KOPT-K1 (cell line): Measurements from ENCODE around the gene AZU1.

Experiments used
- H3K27ac ChIP-seq: fragments of 200-600 bp; sonication (generic); 2 replicates; pipeline ENCODE4 v1.5.1; 2016; ENCODE audit warnings: antibody characterized with exemption, mild to moderate bottlenecking, low read depth, low read length; ENCODE audit not compliant: poor library complexity, severe bottlenecking
- H3K36me3 ChIP-seq: fragments of 200-600 bp; sonication (generic); 2 replicates; pipeline ENCODE4 v1.5.1; 2017; ENCODE audit warnings: antibody characterized with exemption, mild to moderate bottlenecking, low read length, moderate library complexity; ENCODE audit not compliant: insufficient read depth
- H3K9me3 ChIP-seq: fragments of 200-600 bp; sonication (generic); 2 replicates; pipeline ENCODE4 v1.5.1; 2017; ENCODE audit warnings: antibody characterized with exemption, low read length, mild to moderate bottlenecking; ENCODE audit not compliant: insufficient read depth, poor library complexity, severe bottlenecking

AZU1 gene

GRCh38 chr19:862581-863314, 35.1 kb downstream of the AZU1 start:
- H3K27ac ChIP-seq = no peak overlapping the region

GRCh38 chr19:863315-863620, 35.6 kb downstream of the AZU1 start:
- Histone ChIP-seq H3K36me3 (peaks cover 11% of the 10 kb centered on the region; the same call in 1 of the 2 replicates), H3K27ac (no peak overlapping the region), H3K9me3 (no peaks in the 10 kb centered on the region)

More at GRCh38 chr19:862581-863314, 35.1 kb downstream of the AZU1 start:
- Histone ChIP-seq H3K9me3 (no peaks in the 10 kb centered on the region), H3K36me3 (peaks cover 7% of the 10 kb centered on the region; the same call in 1 of the 2 replicates)

GRCh38 chr19:866769-867300, 39.2 kb downstream of the AZU1 start:
- no peaks in the 10 kb centered on the region for H3K9me3 ChIP-seq
- no peak overlapping the region for H3K27ac ChIP-seq
- H3K36me3 ChIP-seq = peaks cover 41% of the 10 kb centered on the region; the same call in 1 of the 2 replicates

DNA sequence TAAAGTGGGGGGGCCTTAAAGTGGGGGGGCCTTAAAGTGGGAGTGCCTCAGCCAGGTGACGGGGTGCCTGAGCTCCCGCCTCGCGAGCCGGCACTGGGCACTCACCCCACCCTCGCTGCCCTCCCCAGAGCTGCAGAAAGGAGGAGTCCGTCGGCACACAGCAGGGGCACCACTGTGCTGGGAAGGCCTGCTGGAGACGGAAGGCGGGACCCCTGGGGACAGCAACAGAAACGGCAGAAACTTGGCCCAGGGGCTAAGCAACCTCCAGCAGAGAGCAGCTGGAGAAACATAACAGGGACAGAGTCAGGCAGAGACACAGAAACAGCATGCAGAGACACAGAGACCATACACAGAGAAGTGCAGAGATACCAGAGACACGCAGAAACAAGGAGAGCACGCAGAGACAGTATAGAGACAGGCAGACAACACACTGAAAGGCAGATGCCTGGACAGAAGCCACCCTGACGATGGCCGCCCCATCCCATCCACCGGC, 39.7 kb downstream of the AZU1 start:
- Histone ChIP-seq H3K9me3 (no peaks in the 10 kb centered on the region), H3K27ac (no peak overlapping the region), H3K36me3 (peaks cover 41% of the 10 kb centered on the region; the same call in 1 of the 2 replicates)

GRCh38 chr19:867855-868457, 40.3 kb downstream of the AZU1 start:
- no peak overlapping the region for H3K27ac ChIP-seq
- H3K9me3 ChIP-seq = no peaks in the 10 kb centered on the region
- H3K36me3 ChIP-seq = peaks cover 41% of the 10 kb centered on the region; the same call in 1 of the 2 replicates

GRCh38 chr19:868458-869244, 41.0 kb downstream of the AZU1 start:
- Histone ChIP-seq H3K36me3 (peaks cover 44% of the 10 kb centered on the region; the same call in 1 of the 2 replicates), H3K9me3 (no peaks in the 10 kb centered on the region), H3K27ac (no peak overlapping the region)

DNA sequence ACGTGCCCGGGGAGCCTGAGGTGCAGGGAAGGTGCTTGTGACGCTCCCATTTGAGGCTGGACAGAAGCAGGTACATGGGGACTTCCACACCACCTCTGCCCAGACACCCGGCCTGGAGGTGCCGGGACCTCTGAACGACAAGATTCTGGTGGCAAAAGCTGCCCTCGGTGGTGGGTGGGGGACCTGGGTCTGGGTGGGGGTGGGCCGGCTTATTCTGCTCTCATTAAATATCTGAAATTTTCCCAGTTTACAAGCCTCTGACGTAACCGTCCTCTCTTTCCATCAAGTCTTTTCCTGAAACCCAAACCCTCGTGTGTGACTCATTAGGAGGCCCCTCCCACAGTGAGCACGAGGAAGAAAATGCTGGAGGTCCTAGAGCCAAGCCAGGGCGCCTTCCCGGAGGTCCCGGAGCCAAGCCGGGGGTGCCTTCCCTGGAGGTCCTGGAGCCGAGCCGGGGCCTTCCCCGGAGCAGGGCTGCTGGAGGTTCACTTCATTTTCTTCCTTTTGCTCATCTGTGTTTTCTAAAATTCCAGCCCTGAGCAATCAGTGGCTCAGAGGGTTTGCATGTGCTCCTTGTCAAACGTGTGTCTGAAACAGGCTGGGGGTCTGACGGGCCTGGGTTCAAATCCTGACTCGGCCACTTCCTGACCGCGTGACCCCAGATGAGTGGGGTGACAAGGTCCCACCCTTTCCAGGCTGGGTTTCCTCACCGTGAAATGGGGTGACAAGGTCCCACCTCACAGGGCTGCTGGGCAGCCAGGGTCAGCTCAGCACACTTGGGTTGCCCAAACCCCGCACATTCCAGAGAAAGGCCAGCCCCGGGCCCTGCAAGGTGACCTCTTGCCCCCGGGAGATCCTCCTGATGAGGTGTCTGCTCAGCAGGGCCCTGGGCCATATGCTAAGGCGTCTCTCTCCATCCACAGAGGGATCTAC, 41.9 kb downstream of the AZU1 start:
- Histone ChIP-seq H3K36me3 (peaks cover 53% of the 10 kb centered on the region; the same call in 1 of the 2 replicates), H3K27ac (no peak overlapping the region), H3K9me3 (no peaks in the 10 kb centered on the region)

DNA sequence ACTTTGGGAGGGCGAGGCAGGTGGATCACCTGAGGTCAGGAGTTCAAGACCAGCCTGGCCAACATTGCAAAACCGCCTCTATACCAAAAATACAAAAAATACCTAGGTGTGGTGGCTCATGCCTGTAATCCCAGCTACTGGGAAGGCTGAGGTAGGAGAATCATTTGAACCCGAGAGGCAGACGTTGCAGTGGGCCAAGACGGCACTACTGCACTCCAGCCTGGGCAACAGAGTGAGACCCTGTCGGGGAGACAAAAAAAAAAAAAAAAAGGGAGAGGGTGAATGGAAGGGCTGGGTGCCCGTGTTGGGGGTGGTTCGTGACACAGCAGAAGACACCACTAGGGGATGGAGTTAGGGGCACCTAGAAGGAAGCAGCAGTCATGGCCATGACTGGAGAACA, 42.7 kb downstream of the AZU1 start:
- Histone ChIP-seq H3K27ac (no peak overlapping the region), H3K36me3 (peaks cover 59% of the 10 kb centered on the region; the same call in 1 of the 2 replicates), H3K9me3 (no peaks in the 10 kb centered on the region)

DNA sequence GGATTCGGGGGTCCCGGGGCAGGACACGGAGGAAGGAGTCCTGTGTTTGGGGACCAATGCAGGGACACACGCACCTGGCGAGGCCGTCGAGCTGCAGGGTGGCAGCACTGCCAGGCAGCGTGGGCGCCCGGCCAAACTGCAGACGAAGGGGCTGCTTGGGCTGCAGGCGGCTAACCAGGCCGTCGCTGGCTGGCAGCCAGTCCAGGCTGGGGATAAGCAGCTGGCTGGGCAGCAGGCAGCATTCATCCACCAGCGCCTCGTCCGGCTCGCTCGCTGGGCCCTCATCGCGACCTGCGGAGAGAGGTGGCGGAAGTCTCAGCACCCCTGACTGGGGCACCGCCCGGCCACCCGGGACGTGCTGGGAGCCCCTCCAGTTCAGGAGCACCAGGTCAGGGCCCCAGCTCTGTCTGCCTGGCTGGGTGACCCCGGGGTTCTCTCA, 43.3 kb downstream of the AZU1 start:
- Histone ChIP-seq H3K9me3 (no peaks in the 10 kb centered on the region), H3K27ac (no peak overlapping the region), H3K36me3 (peaks cover 65% of the 10 kb centered on the region; the same call in 1 of the 2 replicates)

- Histone ChIP-seq H3K27ac (no peak overlapping the region), H3K9me3 (no peaks in the 10 kb centered on the region), H3K36me3 (peaks cover 69% of the 10 kb centered on the region; the same call in 1 of the 2 replicates)
These were observed 44.0 kb downstream of the AZU1 start for GRCh38 chr19:871446-872265.

- Histone ChIP-seq H3K27ac (no peak overlapping the region), H3K9me3 (no peaks in the 10 kb centered on the region), H3K36me3 (peaks cover 66% of the 10 kb centered on the region; the same call in 1 of the 2 replicates)
These were observed 44.8 kb downstream of the AZU1 start for GRCh38 chr19:872266-872951.

DNA sequence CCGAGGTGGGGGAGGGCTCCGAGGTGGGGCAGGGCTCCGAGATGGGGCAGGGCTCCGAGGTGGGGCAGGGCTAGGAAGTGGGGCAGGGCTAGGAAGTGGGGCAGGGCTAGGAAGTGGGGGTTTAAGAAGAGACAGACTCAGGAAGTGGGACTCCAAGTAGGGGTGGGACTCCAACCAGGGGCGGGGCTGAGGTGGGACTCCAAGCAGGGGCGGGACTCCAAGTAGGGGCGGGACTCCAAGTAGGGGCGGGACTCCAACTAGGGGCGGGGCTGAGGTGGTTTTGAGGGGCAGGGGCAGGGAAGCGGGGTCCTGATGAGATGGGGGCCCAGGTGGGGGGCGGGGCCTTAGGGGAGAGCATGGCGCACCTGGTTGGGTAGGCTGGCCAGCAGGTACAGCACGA, 45.4 kb downstream of the AZU1 start:
- Histone ChIP-seq H3K27ac (no peak overlapping the region), H3K36me3 (peaks cover 60% of the 10 kb centered on the region; the same call in 1 of the 2 replicates), H3K9me3 (no peaks in the 10 kb centered on the region)

GRCh38 chr19:873561-874041, 46.0 kb downstream of the AZU1 start:
- H3K27ac ChIP-seq = no peak overlapping the region
- peaks cover 55% of the 10 kb centered on the region; the same call in 1 of the 2 replicates for H3K36me3 ChIP-seq
- H3K9me3 ChIP-seq = no peaks in the 10 kb centered on the region
